Kidney glomerular epithelial cell (primary cell): ENCODE results near the gene SPATA9.
"Not testable (repeated sequence)": the region's sequence is repeated elsewhere in the genome, so short reads cannot be mapped to it uniquely, and the experiment has no call there.

ENCODE experiments used
- DNase-seq: peaks from one replicate; lab custom pipeline; 2025; lab: John Stamatoyannopoulos, UW

SPATA9 gene

DNA sequence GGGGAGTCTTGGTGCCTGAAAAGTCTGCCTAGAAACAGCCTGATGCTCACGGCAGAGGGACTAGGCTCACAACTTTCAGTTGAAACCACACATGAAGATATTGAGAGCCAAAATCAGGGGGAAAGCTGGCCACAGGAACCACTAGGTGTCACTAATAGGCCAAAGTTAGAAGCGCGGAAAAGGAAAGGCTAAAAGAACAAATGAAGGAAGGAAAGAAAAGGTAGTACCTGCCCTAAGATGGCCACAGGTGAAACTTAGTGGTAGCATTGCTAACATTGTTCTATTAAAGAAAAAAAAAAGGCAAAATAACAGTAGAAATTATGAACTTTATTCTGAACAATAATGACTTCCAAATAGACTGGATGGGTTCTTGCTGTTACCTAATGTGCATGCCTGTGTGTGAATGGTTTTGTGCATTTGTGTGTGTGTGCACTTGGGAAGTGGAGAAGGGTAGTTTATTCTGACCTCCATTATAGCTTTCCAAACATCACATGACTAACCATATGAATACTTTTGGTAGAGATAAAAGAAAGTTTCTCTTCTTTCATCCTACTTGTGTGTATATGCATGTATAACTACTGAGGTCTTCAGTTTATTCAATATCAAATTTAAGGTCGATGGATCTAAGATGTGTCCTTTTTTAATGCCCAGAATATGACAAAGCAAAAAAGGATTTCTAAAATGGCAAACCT lies 38.3 kb downstream of the SPATA9 start:
- peak; percentile 73 for DNase-seq

DNA sequence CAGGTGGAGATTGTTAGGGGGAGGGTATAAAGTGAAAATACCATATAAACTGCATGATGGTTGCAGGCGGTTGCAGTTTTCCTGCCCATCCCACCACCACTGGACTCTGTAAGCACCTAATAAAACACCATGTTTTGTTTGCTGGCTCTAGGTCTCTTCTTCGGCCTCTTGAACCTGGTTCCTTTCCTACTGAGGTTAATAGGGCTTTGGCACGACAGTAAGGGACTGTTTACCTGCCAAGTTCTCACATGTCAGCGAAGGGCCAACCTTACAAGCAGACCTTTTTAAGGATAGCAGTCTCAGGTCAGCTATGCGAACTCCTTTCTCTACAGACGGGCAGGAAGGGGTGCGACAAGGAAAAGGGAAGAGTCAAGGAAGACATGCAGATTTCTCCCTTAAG lies 39.6 kb downstream of the SPATA9 start:
- no peak for DNase-seq

DNA sequence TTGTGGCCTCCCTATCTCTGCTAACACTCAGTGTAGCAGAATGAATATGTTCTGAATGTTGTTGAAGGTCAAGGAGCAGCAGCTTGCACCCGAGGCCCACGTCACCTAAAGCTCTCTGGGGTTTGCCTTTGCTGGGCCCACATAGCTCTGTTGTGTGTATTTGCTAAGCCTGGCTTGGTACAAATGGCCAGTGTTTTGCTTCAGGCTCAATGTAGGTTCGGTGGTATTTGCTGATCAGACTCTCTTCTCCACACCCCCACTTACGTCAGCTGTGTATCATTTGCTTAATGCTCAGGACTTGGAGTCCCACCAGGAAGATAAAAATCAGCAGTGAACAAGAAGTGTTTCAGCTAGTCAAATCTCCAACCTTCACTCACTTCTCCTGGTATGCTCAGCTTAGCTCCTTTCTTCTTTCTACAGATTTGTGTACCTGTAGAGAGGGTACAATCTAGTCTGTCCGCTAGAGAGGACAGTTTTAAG lies 41.0 kb downstream of the SPATA9 start:
- no peak for DNase-seq

DNA sequence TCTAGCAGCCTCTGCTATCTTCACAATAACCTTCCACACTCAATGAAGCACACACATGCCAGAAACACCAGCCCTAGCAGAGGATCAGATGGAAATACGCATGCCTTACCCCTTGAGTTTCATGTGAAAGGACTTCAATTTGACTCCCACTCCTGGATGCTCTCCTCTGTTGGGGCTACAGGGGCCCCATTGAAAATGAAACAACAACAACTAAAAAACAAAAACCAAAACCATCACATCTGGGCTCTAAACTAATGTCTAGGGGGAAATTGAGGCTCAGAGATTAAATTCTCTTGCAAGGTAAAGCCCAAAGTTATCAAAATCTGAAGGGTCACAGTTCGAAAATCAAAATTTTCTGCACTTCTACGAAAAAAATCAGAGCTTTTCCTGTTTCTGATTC lies 44.2 kb downstream of the SPATA9 start:
- no peak for DNase-seq

DNA sequence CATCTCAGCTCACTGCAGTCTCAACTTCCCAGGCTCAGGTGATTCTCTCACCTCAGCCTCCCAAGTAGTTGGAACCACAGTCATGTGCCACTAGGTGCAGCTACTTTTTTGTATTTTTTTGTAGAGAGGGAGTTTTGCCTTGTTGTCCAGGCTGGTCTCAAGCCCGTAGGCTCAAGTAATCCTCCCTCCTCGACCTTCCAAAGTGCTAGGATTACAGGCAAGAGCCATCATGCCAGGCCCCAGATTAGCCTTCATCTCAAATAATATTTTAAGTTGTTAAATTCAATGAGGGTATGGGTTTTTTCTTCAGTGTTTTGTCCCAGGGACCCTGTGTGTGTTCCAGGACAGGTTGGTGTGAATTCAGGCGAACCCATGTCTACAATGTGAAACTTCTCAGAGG lies 48.7 kb downstream of the SPATA9 start:
- no peak for DNase-seq

DNA sequence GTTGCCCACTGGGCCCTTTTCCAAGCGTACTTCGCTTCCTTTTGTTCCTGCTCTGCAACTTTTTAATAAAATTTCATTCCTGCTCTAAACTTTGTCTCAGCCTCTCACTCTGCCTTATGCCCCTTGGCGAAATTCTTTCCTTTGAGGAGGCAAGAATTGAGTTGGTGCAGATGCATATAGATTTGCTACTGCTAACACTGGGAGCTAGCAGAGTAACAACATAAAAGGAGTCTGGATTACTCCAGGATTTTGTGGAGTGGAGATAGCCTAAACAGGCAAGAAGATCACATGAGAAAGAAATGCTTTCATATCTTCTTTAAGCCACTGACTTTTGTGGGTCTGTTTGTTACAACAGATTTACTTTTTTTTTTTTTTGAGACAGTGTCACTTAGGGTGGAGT lies 49.1 kb downstream of the SPATA9 start:
- no peak for DNase-seq

DNA sequence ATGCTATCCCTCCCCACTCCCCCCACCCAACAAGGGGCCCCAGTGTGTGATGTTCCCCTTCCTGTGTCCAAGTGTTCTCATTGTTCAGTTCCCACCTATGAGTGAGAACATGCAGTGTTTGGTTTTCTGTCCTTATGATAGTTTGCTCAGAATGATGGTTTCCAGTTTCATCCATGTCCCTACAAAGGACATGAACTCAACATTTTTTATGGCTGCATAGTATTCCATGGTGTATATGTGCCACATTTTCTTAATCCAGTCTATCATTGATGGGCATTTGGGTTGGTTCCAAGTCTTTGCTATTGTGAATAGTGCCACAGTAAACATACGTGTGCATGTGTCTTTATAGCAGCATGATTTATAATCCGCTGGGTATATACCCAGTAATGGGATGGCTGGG lies 49.8 kb downstream of the SPATA9 start:
- DNase-seq = not testable (repeated sequence)

- DNase-seq = no peak
These were observed 50.7 kb downstream of the SPATA9 start for GRCh38 chr5:95631991-95632675.

DNA sequence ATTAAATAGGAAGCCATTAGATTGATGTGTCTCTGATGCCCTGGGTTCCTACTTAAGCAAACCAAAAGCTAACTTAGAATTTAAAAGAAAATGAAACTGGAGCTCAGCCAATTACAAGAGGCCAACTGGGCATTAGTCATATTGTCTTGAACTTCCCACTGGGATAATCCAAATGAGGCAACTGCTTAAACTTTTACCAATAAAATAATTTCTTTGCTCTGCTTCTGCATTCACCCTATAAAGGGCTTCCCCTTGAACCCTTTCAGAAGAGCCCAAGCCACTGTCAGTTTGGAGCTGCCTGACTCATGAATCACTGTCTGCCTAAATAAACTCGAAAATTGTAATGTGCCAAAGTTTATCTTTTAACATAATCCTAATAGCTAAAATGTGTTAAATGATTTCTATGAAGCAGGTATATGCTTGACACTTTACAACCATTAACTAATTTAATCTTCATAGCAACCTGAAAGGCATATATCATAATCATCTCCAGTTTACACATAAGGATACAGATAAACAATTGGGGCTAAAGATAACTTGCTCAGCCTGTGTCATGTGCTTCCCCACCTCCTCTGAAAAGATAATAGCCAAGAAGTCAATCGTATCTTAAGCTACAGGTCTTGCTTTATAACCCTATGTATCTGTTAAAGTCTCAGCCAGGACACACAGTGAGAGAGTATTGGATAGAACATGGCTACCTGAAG lies 51.4 kb downstream of the SPATA9 start:
- DNase-seq = peak; percentile 39

GRCh38 chr5:95630394-95630917 lies 52.3 kb downstream of the SPATA9 start:
- no peak for DNase-seq

DNA sequence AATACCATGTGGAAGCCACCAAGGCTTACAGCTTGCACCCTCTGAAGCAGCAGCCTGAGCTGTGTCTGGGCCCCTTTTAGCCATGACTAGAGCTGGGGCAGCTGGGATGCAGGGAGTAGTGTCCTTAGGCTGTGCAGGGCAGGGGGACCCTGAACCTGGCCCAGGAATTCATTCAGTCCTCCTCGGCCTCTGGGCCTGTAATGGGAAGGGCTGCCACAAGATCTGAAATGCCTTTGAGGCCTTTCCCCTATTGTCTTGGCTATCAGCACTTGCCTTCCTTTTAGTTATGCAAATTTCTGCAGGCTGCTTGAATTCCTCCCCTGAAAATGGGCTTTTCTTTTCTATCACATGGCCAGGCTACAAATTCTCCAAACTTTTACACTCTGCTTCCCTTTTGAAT lies 53.9 kb downstream of the SPATA9 start:
- DNase-seq = no peak

DNA sequence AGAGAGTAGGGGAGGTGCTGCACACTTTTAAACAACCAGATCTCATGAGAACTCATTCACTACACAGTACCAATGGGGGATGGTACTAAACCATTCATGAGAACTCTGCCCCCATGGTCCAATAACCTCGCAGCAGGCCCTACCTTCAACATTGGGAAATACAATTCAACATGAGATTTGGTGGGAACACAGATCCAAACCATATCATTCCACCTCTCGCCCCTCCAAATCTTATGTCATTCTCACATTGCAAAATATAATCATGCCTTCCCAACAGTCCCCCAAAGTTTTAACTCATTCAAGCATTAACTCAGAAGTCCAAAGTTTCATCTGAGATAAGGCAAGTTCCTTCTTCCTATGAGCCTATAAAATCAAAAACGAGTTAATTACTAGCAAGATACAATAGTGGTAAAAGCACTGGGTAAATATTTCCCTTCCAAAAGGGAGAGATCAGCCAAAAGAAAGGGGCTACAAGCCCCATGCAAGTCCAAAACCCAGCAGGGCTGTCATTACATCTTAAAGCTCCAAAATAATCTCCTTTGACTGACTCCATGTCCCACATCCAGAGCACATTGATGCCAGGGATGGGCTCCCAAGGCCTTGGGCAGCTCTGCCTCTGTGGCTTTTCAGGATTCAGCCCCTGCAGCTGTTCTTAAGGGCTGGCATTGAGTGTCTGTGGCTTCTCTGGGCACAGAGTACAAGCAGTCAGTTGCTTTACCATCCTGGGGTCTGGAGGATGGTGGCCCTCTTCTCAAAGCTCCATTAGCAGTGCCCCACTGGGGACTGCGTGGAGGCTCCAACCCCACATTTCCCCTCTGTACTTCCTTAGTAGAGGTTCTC lies 54.6 kb downstream of the SPATA9 start:
- DNase-seq = no peak

- no peak for DNase-seq
These were observed 56.1 kb downstream of the SPATA9 start for GRCh38 chr5:95626701-95627100.

DNA sequence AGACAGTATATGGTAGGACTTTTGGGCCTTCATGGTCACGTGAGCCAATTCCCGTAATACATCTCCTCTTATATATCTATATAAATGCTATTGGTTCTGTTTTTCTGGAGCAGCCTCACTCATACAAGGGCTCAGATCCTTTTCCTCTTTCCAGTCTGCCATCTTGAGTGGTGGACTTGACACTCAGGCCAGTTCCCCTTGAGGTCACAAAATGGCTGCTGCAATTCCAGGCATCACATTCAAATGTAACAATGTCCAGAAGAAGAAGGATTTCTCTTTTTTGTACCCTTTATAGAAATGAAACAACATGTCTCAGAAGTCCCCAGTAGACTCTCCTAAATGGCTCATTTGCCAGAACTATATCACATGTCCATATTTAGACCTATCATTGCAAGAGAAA lies 58.4 kb downstream of the SPATA9 start:
- DNase-seq = no peak

- no peak for DNase-seq
These were observed 59.1 kb downstream of the SPATA9 start for GRCh38 chr5:95623706-95624105.

DNA sequence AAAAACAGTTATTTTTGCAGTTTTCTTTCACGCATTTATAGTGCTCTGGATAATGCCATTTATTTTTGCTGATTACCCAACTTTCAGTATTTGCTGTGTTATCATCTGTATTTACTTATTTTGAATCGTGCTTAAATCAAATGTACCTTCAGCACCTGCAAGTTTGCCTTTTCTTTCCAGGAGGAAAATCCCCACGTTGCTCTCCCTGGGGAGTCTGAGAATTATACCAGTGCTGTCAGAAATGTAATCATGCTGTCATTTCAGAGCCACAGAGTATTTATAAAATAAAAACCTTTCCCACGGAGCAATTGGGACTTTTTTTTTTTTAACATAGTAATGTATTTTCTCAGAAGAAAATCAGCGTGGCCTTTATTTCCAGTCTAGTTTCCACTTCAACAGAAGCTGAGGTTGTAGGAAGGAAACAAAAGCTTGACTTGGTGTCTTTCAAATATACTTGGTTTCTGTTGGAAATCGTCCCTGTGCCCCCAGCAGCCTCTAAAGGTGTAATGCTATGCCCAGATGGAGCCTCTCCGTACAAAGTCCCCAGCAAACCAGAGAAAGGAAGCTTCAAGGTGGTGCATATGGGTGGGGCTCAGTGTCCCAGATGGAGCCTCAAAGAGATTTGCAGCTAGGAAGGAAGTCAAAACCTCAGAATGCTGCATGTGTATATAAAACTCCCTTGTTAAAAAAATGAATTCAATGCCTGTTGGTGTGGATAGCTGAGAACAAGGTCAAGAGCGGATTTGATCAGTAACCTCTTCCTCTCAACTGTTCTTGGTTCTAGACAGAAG lies 60.8 kb downstream of the SPATA9 start:
- DNase-seq = no peak

DNA sequence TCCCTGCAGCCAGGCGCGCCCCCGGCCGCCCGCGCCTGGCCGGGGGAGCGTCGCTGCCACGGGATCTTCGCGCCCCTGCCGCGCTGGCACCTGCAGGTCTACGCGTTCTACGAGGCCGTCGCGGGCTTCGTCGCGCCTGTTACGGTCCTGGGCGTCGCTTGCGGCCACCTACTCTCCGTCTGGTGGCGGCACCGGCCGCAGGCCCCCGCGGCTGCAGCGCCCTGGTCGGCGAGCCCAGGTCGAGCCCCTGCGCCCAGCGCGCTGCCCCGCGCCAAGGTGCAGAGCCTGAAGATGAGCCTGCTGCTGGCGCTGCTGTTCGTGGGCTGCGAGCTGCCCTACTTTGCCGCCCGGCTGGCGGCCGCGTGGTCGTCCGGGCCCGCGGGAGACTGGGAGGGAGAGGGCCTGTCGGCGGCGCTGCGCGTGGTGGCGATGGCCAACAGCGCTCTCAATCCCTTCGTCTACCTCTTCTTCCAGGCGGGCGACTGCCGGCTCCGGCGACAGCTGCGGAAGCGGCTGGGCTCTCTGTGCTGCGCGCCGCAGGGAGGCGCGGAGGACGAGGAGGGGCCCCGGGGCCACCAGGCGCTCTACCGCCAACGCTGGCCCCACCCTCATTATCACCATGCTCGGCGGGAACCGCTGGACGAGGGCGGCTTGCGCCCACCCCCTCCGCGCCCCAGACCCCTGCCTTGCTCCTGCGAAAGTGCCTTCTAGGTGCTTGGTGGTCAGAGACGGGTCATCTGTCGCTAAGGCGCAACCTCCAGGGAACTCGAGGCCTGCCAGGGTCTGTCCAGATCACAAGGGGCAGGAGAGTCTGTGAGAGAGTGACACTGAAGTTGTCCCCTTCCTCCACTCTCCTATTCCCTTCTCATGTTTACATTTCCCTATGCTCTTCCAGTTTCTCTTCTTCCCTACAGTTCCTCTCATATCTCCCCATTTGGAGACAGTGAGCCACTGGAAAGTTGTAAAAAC lies 61.6 kb downstream of the SPATA9 start:
- DNase-seq = no peak

DNA sequence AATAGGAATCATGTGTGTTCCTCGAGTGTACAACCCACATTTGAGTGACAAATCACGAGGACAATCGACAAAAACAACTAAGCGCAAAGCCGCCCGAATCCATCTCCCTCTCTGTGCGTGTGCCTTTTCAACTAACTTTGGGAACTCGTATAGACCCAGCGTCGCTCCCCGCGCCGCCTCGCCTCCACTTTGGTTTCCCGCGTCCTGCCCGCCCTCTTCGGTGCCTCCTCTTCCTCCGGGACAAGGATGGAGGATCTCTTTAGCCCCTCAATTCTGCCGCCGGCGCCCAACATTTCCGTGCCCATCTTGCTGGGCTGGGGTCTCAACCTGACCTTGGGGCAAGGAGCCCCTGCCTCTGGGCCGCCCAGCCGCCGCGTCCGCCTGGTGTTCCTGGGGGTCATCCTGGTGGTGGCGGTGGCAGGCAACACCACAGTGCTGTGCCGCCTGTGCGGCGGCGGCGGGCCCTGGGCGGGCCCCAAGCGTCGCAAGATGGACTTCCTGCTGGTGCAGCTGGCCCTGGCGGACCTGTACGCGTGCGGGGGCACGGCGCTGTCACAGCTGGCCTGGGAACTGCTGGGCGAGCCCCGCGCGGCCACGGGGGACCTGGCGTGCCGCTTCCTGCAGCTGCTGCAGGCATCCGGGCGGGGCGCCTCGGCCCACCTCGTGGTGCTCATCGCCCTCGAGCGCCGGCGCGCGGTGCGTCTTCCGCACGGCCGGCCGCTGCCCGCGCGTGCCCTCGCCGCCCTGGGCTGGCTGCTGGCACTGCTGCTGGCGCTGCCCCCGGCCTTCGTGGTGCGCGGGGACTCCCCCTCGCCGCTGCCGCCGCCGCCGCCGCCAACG lies 62.5 kb downstream of the SPATA9 start, which contains the start of gene GPR150:
Gene GPR150 (plus strand): TSS at position 58 of the 840 bp plus-strand sequence. CDS start 189 bp downstream, at position 247.
- DNase-seq = no peak

DNA sequence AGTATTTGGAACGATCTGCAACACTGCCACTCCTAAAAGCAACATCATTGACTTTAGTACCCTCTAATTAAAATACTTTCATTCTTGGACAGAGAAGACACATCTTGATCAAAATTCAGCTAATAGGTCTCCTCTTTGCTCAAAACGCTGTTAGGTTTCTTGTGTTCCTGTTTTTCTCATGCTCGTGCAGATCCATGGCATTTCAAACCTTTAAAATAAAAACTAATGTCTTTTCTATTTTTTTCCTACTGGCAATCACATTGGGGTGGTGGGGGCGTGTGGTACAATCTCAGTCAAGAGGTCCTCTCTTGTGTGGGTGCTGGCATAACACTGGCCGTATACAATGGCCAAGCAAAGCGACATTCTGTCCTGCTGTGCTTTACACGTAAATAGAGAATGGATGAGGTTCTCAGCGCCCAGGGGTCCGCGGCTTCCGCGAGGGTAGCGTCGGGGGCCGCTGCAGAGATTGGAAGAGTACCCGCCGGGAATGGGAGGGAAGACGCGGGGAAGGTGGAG lies 63.2 kb downstream of the SPATA9 start:
- no peak for DNase-seq
